NCI-H526 (cell line): ENCODE results near the gene PFDN2.
A peak's percentile ranks its signal among the peaks of the same experiment; 100 is the strongest.

Experiments used
- DNase-seq, 2 experiments: peaks; one replicate each; lab custom pipeline; 2025; lab: John Stamatoyannopoulos, UW

Gene PFDN2

GRCh38 chr1:161099090-161099802 is 18.6 kb downstream of the PFDN2 start:
- no peak for DNase-seq

GRCh38 chr1:161098210-161099068 is 19.4 kb downstream of the PFDN2 start, which contains the start of gene KLHDC9:
TSS of gene KLHDC9 (plus strand) at chr1:161098361. CDS start at chr1:161098536, 175 bp downstream.
- peak; percentile 96 to 99 for DNase-seq

GRCh38 chr1:161096530-161096929 is 21.3 kb downstream of the PFDN2 start:
- no peak for DNase-seq

GRCh38 chr1:161096015-161096414 is 21.8 kb downstream of the PFDN2 start:
- no peak for DNase-seq

- no peak for DNase-seq
Measured at GRCh38 chr1:161095230-161095629, 22.6 kb downstream of the PFDN2 start.

GRCh38 chr1:161094481-161094880 is 23.4 kb downstream of the PFDN2 start:
- DNase-seq: no peak

- DNase-seq: no peak
Measured at GRCh38 chr1:161092621-161093028, 25.2 kb downstream of the PFDN2 start.

GRCh38 chr1:161091796-161092507 is 25.9 kb downstream of the PFDN2 start:
- no peak for DNase-seq

GRCh38 chr1:161091093-161091492 is 26.7 kb downstream of the PFDN2 start:
- no peak for DNase-seq

- DNase-seq: no peak
Measured at GRCh38 chr1:161090617-161091016, 27.2 kb downstream of the PFDN2 start.

- no peak for DNase-seq
Measured at GRCh38 chr1:161089938-161090337, 27.9 kb downstream of the PFDN2 start.

GRCh38 chr1:161089251-161089924 is 28.4 kb downstream of the PFDN2 start, which contains the start of gene NECTIN4:
TSS of gene NECTIN4 (minus strand) at chr1:161089558. CDS start at chr1:161089296, 262 bp downstream.
- DNase-seq: peak; percentile 30 to 78

- no peak for DNase-seq
Measured at GRCh38 chr1:161088587-161089110, 29.2 kb downstream of the PFDN2 start.

- no peak for DNase-seq
Measured at GRCh38 chr1:161086457-161086856, 31.4 kb downstream of the PFDN2 start.

- DNase-seq: no peak
Measured at GRCh38 chr1:161085165-161085564, 32.7 kb downstream of the PFDN2 start.

GRCh38 chr1:161084597-161084988 is 33.2 kb downstream of the PFDN2 start:
- no peak for DNase-seq

GRCh38 chr1:161083748-161084596 is 33.9 kb downstream of the PFDN2 start:
- DNase-seq: no peak

GRCh38 chr1:161082996-161083747 is 34.7 kb downstream of the PFDN2 start:
- DNase-seq: no peak

GRCh38 chr1:161082483-161082882 is 35.4 kb downstream of the PFDN2 start:
- no peak for DNase-seq

- no peak for DNase-seq
Measured at GRCh38 chr1:161081519-161081918, 36.3 kb downstream of the PFDN2 start.
